ENCODE data around the gene LAMC2.
"Not testable (repeated sequence)": the region's sequence is repeated elsewhere in the genome, so short reads cannot be mapped to it uniquely, and the experiment has no call there.

The LAMC2 gene

GRCh38 chr1:183185941-183186490 lies at the start of gene LAMC2:
Gene LAMC2, plus strand, starts transcription at chr1:183186264. Its CDS starts 89 bp downstream, at chr1:183186353.
- no peak for DNase-seq (ENCODE audit: low spot score)

GRCh38 chr1:183137782-183138181 lies 48.3 kb upstream of the LAMC2 start:
- DNase-seq (ENCODE audit: low spot score) = no peak

- DNase-seq (ENCODE audit: low spot score) = no peak
Observed at GRCh38 chr1:183138301-183138700, 47.8 kb upstream of the LAMC2 start.

GRCh38 chr1:183139281-183139942 lies 46.7 kb upstream of the LAMC2 start:
- no peak for DNase-seq (ENCODE audit: low spot score)

- no peak for DNase-seq (ENCODE audit: low spot score)
Observed at GRCh38 chr1:183140633-183141032, 45.4 kb upstream of the LAMC2 start.

GRCh38 chr1:183142171-183142570 lies 43.9 kb upstream of the LAMC2 start:
- no peak for DNase-seq (ENCODE audit: low spot score)

GRCh38 chr1:183143576-183144315 lies 42.3 kb upstream of the LAMC2 start:
- DNase-seq (ENCODE audit: low spot score) = no peak

- no peak for DNase-seq (ENCODE audit: low spot score)
Observed at GRCh38 chr1:183144752-183145151, 41.3 kb upstream of the LAMC2 start.

GRCh38 chr1:183147735-183148134 lies 38.3 kb upstream of the LAMC2 start:
- DNase-seq (ENCODE audit: low spot score) = no peak

GRCh38 chr1:183148599-183148998 lies 37.5 kb upstream of the LAMC2 start:
- DNase-seq (ENCODE audit: low spot score) = no peak

GRCh38 chr1:183149273-183149672 lies 36.8 kb upstream of the LAMC2 start:
- no peak for DNase-seq (ENCODE audit: low spot score)

- DNase-seq (ENCODE audit: low spot score) = not testable (repeated sequence)
Observed at GRCh38 chr1:183150032-183150431, 36.0 kb upstream of the LAMC2 start.

GRCh38 chr1:183150445-183150844 lies 35.6 kb upstream of the LAMC2 start:
- DNase-seq (ENCODE audit: low spot score) = no peak

GRCh38 chr1:183152180-183152579 lies 33.9 kb upstream of the LAMC2 start:
- no peak for DNase-seq (ENCODE audit: low spot score)

GRCh38 chr1:183155939-183156338 lies 30.1 kb upstream of the LAMC2 start:
- no peak for DNase-seq (ENCODE audit: low spot score)

GRCh38 chr1:183159960-183160359 lies 26.1 kb upstream of the LAMC2 start:
- no peak for DNase-seq (ENCODE audit: low spot score)

GRCh38 chr1:183161391-183161790 lies 24.7 kb upstream of the LAMC2 start:
- DNase-seq (ENCODE audit: low spot score) = no peak

- DNase-seq (ENCODE audit: low spot score) = peak; percentile 63
Observed at GRCh38 chr1:183163316-183163715, 22.7 kb upstream of the LAMC2 start.

- DNase-seq (ENCODE audit: low spot score) = peak; percentile 59
Observed at GRCh38 chr1:183164340-183164739, 21.7 kb upstream of the LAMC2 start.

GRCh38 chr1:183164963-183165362 lies 21.1 kb upstream of the LAMC2 start:
- no peak for DNase-seq (ENCODE audit: low spot score)

GRCh38 chr1:183165456-183165855 lies 20.6 kb upstream of the LAMC2 start:
- no peak for DNase-seq (ENCODE audit: low spot score)

- no peak for DNase-seq (ENCODE audit: low spot score)
Observed at GRCh38 chr1:183166454-183166853, 19.6 kb upstream of the LAMC2 start.

GRCh38 chr1:183167676-183168075 lies 18.4 kb upstream of the LAMC2 start:
- DNase-seq (ENCODE audit: low spot score) = no peak
